HepG2 (cell line): ENCODE results near the gene NFS1. TPM values are rescaled to one million over a fixed set of nuclear protein-coding genes. Genes with fewer than 3 reads are reported as not detected.
"Not testable (repeated sequence)": the region's sequence is repeated elsewhere in the genome, so short reads cannot be mapped to it uniquely, and the experiment has no call there.

Experiments
- ATAC-seq: fragments of 200-7000 bp; cut with Tn5 transposase; 3 replicates; pipeline ENCODE4 v1.9.1; 2020; ENCODE audit warnings: mild to moderate bottlenecking, moderate library complexity
- BruUV-seq: library from RNA; stranded (reverse); fragments of 400-500 nt; replicated peaks from 2 replicates; lab custom pipeline; 2021; lab: Mats Ljungman, UMichigan
- CTCF ChIA-PET: fragments of 300-600 bp; formaldehyde crosslinking; extraction: SDS; loops from one replicate; lab custom pipeline; 2021; ENCODE audit warnings: low total read pairs, inconsistent platforms, low intra/inter-chr PET ratio; lab: Yijun Ruan, JAX
- POLR2A ChIA-PET: fragments of 350-600 bp; sonication (Branson Sonifier 250); formaldehyde crosslinking; loops from one replicate; lab custom pipeline; 2020; ENCODE audit warnings: antibody characterized with exemption, inconsistent platforms; lab: Yijun Ruan, JAX
- DNase-seq: peaks from one replicate; pipeline ENCODE4 v3.0.0-alpha.2; 2015; ENCODE audit warnings: low spot score
- FAIRE-seq: peaks from 3 replicates; lab custom pipeline; 2011; peaks lifted over from hg19 to GRCh38; lab: Jason Lieb, UNC
- H2AFZ ChIP-seq: one replicate; pipeline ENCODE4 v1.6.1; 2011; ENCODE audit warnings: low read length, inconsistent platforms
- H3K27ac ChIP-seq: fragments of 300-600 bp; 3 replicates; pipeline ENCODE4 v1.8.0; 2011; ENCODE audit warnings: mixed run types, mild to moderate bottlenecking, mixed read lengths, low read length, inconsistent platforms; ENCODE audit not compliant: insufficient read depth; ENCODE audit errors: extremely low read length
- H3K27me3 ChIP-seq, 2 experiments: fragments of 200-600 bp in 1 of 2; 2 replicates in 1 of 2; 3 replicates in 1 of 2; pipeline versions ENCODE4 v1.6.0 to v1.8.0; 2011; ENCODE audit warnings: low read length in 2 of 2, mild to moderate bottlenecking in 2 of 2, moderate library complexity in 2 of 2, inconsistent platforms in 1 of 2; ENCODE audit not compliant: insufficient read depth in 2 of 2, control insufficient read depth in 1 of 2
- H3K36me3 ChIP-seq, 2 experiments: fragments of 200-600 bp in 1 of 2; replicated peaks in 1 of 2; 2 replicates in 1 of 2; 3 replicates in 1 of 2; pipeline versions ENCODE4 v1.5.1 to v1.8.0; 2011; ENCODE audit warnings: low read length in 2 of 2, inconsistent platforms in 1 of 2; ENCODE audit not compliant: insufficient read depth in 2 of 2, control insufficient read depth in 1 of 2
- H3K4me1 ChIP-seq: 2 replicates; pipeline ENCODE4 v1.5.1; 2012; ENCODE audit warnings: low read length, inconsistent platforms; ENCODE audit not compliant: insufficient read depth
- H3K4me2 ChIP-seq: 2 replicates; pipeline ENCODE4 v1.6.0; 2011; ENCODE audit warnings: low read depth, low read length, inconsistent platforms
- H3K4me3 ChIP-seq, 3 experiments: fragments of 200-600 bp in 1 of 3; sonication (generic), shearing (Covaris generic) in 1 of 3; replicated peaks in 1 of 3; 2 replicates each; pipeline ENCODE4 v1.5.1; 2011 to 2016; ENCODE audit warnings: low read length in 3 of 3, inconsistent platforms in 2 of 3, low read depth in 2 of 3, mild to moderate bottlenecking in 2 of 3, control low read depth in 1 of 3, mixed read lengths in 1 of 3; ENCODE audit not compliant: insufficient read depth in 1 of 3
- H3K79me2 ChIP-seq: one replicate; pipeline ENCODE4 v1.6.1; 2011; ENCODE audit warnings: low read length, inconsistent platforms; ENCODE audit not compliant: insufficient read depth
- H3K9ac ChIP-seq: 2 replicates; pipeline ENCODE4 v1.6.0; 2011; ENCODE audit warnings: mild to moderate bottlenecking, low read depth, low read length, inconsistent platforms; ENCODE audit not compliant: insufficient read depth
- H3K9me3 ChIP-seq: 2 replicates; pipeline ENCODE4 v1.5.1; 2012; ENCODE audit warnings: mild to moderate bottlenecking, low read length
- H4K20me1 ChIP-seq: 2 replicates; pipeline ENCODE4 v1.6.0; 2011; ENCODE audit warnings: inconsistent platforms, mild to moderate bottlenecking, low read length, moderate library complexity; ENCODE audit not compliant: insufficient read depth
- HOXA3 ChIP-seq: sonication (generic); formaldehyde crosslinking; IDR thresholded peaks from 2 replicates; pipeline ENCODE4 v1.5.0; 2020; ENCODE audit warnings: missing genetic modification reagents
- POGZ ChIP-seq: sonication (generic); formaldehyde crosslinking; IDR thresholded peaks from 2 replicates; pipeline ENCODE4 v1.4.0; 2020; ENCODE audit warnings: mild to moderate bottlenecking, missing genetic modification reagents
- RAD21 ChIP-seq: fragments of 450-650 bp; formaldehyde crosslinking; IDR thresholded peaks from 2 replicates; pipeline ENCODE4 v1.5.0; 2020; ENCODE audit warnings: mild to moderate bottlenecking
- SMC3 ChIP-seq: IDR thresholded peaks from 2 replicates; pipeline ENCODE4 v1.6.1; 2011; ENCODE audit warnings: low read length, improper control_type of control experiment
- STAG1 ChIP-seq: sonication (generic); formaldehyde crosslinking; IDR thresholded peaks from 2 replicates; pipeline ENCODE4 v1.4.0; 2020; ENCODE audit warnings: missing genetic modification reagents
- TBX3 ChIP-seq: fragments of 450-650 bp; IDR thresholded peaks from 2 replicates; pipeline ENCODE4 v1.6.1; 2017; ENCODE audit warnings: antibody characterized with exemption, mild to moderate bottlenecking, inconsistent platforms, borderline replicate concordance
- ZBTB38 ChIP-seq: sonication (generic); formaldehyde crosslinking; IDR thresholded peaks from 2 replicates; pipeline ENCODE4 v1.5.1; 2020; ENCODE audit warnings: mild to moderate bottlenecking, missing genetic modification reagents
- ZMYM4 ChIP-seq: sonication (generic); formaldehyde crosslinking; IDR thresholded peaks from 2 replicates; pipeline ENCODE4 v1.8.1; 2023; ENCODE audit warnings: mild to moderate bottlenecking, missing genetic modification reagents
- ZNF280D ChIP-seq: sonication (generic); formaldehyde crosslinking; IDR thresholded peaks from 2 replicates; pipeline ENCODE4 v1.5.1; 2020; ENCODE audit warnings: mild to moderate bottlenecking, missing genetic modification reagents
- WGBS: methylation state at CpG from one replicate; pipeline ENCODE4 v1.1.6; 2017; ENCODE audit warnings: low lambda C conversion rate; 5-methylcytosine and 5-hydroxymethylcytosine counted together
- in situ Hi-C: cut with HindIII; loops from 2 replicates; pipeline ENCODE4 v1.10.0; 2017; ENCODE audit warnings: low pct_unique_long_range_greater_than_20kb; ENCODE audit not compliant: extremely low pct_ligation_motif_present
- intact Hi-C: fragments of 100-400 bp; cut with micrococcal nuclease; formaldehyde crosslinking; loops from one replicate; pipeline ENCODE4 v1.10.0; 2022; ENCODE audit not compliant: unreplicated experiment
- polyA plus RNA-seq, 8 experiments: library from polyadenylated mRNA; depleted of rRNA in 3 of 8; stranded (reverse) in 7 of 8; unstranded in 1 of 8; fragments of >200 nt; fragmentation: Illumina TruSeq in 4 of 8; extraction: Trizol in 4 of 8; gene quantifications; 2 replicates each; pipeline versions ENCODE4 v1.2.1 to v1.2.3, GENCODE V29; 2011 to 2016; ENCODE audit warnings: low read depth in 4 of 8, missing spikeins in 1 of 8, mixed read lengths in 1 of 8; ENCODE audit not compliant: insufficient read depth in 1 of 8
- total RNA-seq, 5 experiments: library from RNA; depleted of rRNA; stranded (reverse); fragments of >200 nt; fragmentation: Illumina TruSeq; extraction: Trizol; gene quantifications; 2 replicates each; pipeline ENCODE4 v1.2.3, GENCODE V29; 2016; ENCODE audit warnings: low read depth in 1 of 5
- TF ChIP-seq, protein P1 (sequence below): sonication (generic); formaldehyde crosslinking; IDR thresholded peaks from 2 replicates; pipeline ENCODE4 v1.9.0; 2021; ENCODE audit warnings: missing genetic modification reagents, borderline replicate concordance
- TF ChIP-seq, protein P2 (sequence below): sonication (generic); formaldehyde crosslinking; IDR thresholded peaks from 2 replicates; pipeline ENCODE4 v1.5.0; 2020; ENCODE audit warnings: mild to moderate bottlenecking, missing genetic modification reagents, moderate library complexity
- TF ChIP-seq, protein P3 (sequence below): sonication (generic); formaldehyde crosslinking; IDR thresholded peaks from 2 replicates; pipeline ENCODE4 v1.4.0; 2020; ENCODE audit warnings: missing genetic modification reagents

Gene NFS1
- total and polyA plus RNA-seq, 2 of the 13 experiments (the other 11 are each of a cell fraction or from before 2014, with no cell fraction given) = 65.9 to 88.1 TPM

DNA sequence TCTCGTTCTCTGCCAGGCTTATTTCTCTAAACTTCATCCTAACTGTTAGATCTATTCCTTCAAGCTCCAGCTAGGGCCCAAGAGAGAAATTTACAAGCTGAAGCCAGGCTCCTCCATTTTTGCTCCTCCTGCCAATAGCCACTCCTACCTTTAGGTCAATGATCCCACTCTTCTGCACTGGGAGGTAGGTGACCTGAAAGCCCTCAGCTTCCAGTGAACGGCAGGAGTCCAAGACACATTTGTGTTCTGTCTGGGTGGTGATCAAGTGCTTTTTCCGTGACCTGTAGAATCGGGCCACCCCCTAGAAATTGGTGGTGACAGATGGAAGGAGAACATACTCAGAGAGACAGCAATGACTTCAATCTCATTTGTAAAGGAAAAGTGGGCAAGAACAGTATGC, 8.9 kb downstream of the NFS1 start (continued):
- TF ChIP-seq, protein P1, sequence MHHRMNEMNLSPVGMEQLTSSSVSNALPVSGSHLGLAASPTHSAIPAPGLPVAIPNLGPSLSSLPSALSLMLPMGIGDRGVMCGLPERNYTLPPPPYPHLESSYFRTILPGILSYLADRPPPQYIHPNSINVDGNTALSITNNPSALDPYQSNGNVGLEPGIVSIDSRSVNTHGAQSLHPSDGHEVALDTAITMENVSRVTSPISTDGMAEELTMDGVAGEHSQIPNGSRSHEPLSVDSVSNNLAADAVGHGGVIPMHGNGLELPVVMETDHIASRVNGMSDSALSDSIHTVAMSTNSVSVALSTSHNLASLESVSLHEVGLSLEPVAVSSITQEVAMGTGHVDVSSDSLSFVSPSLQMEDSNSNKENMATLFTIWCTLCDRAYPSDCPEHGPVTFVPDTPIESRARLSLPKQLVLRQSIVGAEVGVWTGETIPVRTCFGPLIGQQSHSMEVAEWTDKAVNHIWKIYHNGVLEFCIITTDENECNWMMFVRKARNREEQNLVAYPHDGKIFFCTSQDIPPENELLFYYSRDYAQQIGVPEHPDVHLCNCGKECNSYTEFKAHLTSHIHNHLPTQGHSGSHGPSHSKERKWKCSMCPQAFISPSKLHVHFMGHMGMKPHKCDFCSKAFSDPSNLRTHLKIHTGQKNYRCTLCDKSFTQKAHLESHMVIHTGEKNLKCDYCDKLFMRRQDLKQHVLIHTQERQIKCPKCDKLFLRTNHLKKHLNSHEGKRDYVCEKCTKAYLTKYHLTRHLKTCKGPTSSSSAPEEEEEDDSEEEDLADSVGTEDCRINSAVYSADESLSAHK (CRISPR knock-in tag) = no peak

DNA sequence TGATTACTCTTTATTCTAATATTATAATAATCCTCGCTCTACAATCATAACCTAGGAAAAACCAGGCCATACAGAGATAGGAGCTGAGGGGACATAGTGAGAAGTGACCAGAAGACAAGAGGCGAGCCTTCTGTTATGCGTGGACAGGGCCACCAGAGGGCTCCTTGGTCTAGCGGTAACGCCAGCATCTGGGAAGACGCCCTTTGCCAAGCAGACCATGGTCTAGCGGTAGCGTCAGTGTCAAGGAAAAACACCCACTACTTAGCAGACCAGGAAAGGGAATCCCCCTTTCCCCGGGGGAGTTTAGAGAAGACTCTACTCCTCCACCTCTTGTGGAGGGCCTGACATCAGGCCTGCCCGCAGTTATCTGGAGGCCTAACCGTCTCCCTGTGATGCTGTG, 12.3 kb downstream of the NFS1 start:
- H3K4me3 ChIP-seq, DNase-seq, in situ Hi-C loops, H3K4me2 ChIP-seq, H3K27me3 ChIP-seq, H4K20me1 ChIP-seq, H3K4me1 ChIP-seq, H3K27ac ChIP-seq, ATAC-seq, H2AFZ ChIP-seq, H3K9ac ChIP-seq, H3K79me2 ChIP-seq, intact Hi-C loops, H3K9me3 ChIP-seq, FAIRE-seq, BruUV-seq: not testable (repeated sequence)
- POLR2A ChIA-PET = interaction anchor here (1.5 kb wide), 1 partner anchor 55 kb away, joined by 6 read pairs; the partner anchor contains the start of gene RBM39
- H3K36me3 ChIP-seq = peaks cover 18 to 35% of the 10 kb centered on the region in 2 experiments
- WGBS = 97% methylated on average over 11 of the region's 11 CpGs
- CTCF ChIA-PET = interaction anchor here (1.2 kb wide), 1 partner anchor 198 kb away, joined by 4 read pairs; no protein-coding TSS in a partner anchor
- TF ChIP-seq ZNF280D (peak; percentile 68; the same call in 1 of the 2 replicates), STAG1 (CRISPR knock-in tag) (peak; percentile 68), SMC3 (peak; percentile 13; the same call in 1 of the 2 replicates), POGZ (0 out of 2 replicates have a peak, but pooled peaks have one; percentile 45), TBX3 (peak; percentile 32; the same call in 1 of the 2 replicates), ZMYM4 (CRISPR knock-in tag) (peak; percentile 48; the same call in 1 of the 2 replicates), RAD21 (CRISPR knock-in tag) (0 out of 2 replicates have a peak, but pooled peaks have one; percentile 26), HOXA3 (CRISPR knock-in tag) (0 out of 2 replicates have a peak, but pooled peaks have one; percentile 30), ZBTB38 (CRISPR knock-in tag) (peak; percentile 25; the same call in 1 of the 2 replicates)
- TF ChIP-seq, protein P2, sequence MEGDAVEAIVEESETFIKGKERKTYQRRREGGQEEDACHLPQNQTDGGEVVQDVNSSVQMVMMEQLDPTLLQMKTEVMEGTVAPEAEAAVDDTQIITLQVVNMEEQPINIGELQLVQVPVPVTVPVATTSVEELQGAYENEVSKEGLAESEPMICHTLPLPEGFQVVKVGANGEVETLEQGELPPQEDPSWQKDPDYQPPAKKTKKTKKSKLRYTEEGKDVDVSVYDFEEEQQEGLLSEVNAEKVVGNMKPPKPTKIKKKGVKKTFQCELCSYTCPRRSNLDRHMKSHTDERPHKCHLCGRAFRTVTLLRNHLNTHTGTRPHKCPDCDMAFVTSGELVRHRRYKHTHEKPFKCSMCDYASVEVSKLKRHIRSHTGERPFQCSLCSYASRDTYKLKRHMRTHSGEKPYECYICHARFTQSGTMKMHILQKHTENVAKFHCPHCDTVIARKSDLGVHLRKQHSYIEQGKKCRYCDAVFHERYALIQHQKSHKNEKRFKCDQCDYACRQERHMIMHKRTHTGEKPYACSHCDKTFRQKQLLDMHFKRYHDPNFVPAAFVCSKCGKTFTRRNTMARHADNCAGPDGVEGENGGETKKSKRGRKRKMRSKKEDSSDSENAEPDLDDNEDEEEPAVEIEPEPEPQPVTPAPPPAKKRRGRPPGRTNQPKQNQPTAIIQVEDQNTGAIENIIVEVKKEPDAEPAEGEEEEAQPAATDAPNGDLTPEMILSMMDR (CRISPR knock-in tag) = peak; percentile 67
- TF ChIP-seq, protein P3, sequence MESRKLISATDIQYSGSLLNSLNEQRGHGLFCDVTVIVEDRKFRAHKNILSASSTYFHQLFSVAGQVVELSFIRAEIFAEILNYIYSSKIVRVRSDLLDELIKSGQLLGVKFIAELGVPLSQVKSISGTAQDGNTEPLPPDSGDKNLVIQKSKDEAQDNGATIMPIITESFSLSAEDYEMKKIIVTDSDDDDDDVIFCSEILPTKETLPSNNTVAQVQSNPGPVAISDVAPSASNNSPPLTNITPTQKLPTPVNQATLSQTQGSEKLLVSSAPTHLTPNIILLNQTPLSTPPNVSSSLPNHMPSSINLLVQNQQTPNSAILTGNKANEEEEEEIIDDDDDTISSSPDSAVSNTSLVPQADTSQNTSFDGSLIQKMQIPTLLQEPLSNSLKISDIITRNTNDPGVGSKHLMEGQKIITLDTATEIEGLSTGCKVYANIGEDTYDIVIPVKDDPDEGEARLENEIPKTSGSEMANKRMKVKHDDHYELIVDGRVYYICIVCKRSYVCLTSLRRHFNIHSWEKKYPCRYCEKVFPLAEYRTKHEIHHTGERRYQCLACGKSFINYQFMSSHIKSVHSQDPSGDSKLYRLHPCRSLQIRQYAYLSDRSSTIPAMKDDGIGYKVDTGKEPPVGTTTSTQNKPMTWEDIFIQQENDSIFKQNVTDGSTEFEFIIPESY (CRISPR knock-in tag) = peak; percentile 100
